ENCODE data around the gene OCSTAMP.

The OCSTAMP gene

DNA sequence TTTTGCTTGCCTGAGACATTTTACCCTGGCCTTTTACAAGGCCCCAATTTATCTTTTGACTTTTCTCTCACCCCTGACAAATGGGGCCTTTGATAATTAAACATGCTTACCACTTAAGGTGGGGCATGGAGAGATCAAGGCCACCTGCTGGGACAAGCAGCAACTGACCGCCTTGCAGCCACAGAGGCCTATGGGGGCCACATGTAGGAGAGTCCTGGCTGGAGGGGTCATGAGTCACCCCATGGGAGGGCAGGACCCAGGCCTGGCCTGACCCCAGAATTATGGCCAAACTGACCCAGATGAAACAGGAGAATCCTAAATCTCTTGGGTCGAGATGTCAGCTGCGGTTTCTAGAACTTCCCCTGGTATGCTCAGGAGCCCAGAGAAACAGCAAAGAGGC, 8.5 kb upstream of the OCSTAMP start:
- peaks cover 39% of the 10 kb centered on the region for H3K4me1 ChIP-seq (ENCODE audit: low read length)
- H3K27ac ChIP-seq (ENCODE audit: low read length) = no peak overlapping the region
- H3K4me2 ChIP-seq (ENCODE audit: low read depth, low read length) = no peak overlapping the region

DNA sequence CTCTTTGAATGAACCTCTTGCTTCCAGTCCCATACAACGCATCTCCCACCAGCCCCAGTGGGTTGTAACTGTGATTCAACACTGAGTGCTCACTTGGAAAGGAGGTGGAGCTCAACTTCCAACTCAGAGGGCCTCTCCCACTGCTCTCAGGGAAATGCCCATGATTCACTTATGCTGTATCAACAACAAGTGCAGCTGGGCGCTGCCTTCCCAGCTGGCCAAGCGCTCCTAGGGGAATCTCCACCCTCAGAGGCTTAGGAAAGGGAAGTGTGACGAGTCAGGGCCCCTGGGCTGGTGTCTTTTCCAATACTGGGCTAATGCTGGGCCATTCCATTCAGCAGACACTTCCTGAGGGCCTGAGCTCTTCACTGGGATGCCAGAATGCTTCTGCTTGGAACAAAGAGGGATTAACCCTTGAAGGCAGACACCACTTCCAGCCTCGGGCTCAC, 8.1 kb upstream of the OCSTAMP start:
- Histone ChIP-seq H3K9me3 (replicated peaks; ENCODE audit: insufficient read depth, low read length) (no peaks in the 10 kb centered on the region), H3K9me2 (replicated peaks; ENCODE audit: insufficient read depth, low read length) (no peaks in the 10 kb centered on the region), H3K36me3 (replicated peaks; ENCODE audit: insufficient read depth, low read length) (no peaks in the 10 kb centered on the region), H3K4me3 (ENCODE audit: low read length) (no peak overlapping the region), H3K9ac (ENCODE audit: low read length) (no peak overlapping the region), H3F3A (ENCODE audit: insufficient read depth, low read length) (peaks cover 26% of the 10 kb centered on the region), H3K27me3 (replicated peaks; ENCODE audit: insufficient read depth, low read length) (no peaks in the 10 kb centered on the region), H2AFZ (ENCODE audit: low read length) (no peak overlapping the region), H3K4me1 (ENCODE audit: low read length) (peaks cover 43% of the 10 kb centered on the region), H3K27ac (ENCODE audit: low read length) (no peak overlapping the region), H3K4me2 (ENCODE audit: low read depth, low read length) (no peak overlapping the region), H4K20me1 (ENCODE audit: insufficient read depth, low read length) (no peaks in the 10 kb centered on the region), H3K79me2 (ENCODE audit: low read length) (0 out of 2 replicates have a peak, but pooled peaks cover 4% of the 10 kb centered on the region)
- no peak for DNase-seq
- TF ChIP-seq EZH2phosphoT487 (IDR thresholded peaks at IDR 0.05; ENCODE audit: low read length) (no peak), EZH2 (optimal IDR thresholded peaks at IDR 0.05; ENCODE audit: low read depth, low read length) (no peak)
- TF ChIP-seq, protein P1, sequence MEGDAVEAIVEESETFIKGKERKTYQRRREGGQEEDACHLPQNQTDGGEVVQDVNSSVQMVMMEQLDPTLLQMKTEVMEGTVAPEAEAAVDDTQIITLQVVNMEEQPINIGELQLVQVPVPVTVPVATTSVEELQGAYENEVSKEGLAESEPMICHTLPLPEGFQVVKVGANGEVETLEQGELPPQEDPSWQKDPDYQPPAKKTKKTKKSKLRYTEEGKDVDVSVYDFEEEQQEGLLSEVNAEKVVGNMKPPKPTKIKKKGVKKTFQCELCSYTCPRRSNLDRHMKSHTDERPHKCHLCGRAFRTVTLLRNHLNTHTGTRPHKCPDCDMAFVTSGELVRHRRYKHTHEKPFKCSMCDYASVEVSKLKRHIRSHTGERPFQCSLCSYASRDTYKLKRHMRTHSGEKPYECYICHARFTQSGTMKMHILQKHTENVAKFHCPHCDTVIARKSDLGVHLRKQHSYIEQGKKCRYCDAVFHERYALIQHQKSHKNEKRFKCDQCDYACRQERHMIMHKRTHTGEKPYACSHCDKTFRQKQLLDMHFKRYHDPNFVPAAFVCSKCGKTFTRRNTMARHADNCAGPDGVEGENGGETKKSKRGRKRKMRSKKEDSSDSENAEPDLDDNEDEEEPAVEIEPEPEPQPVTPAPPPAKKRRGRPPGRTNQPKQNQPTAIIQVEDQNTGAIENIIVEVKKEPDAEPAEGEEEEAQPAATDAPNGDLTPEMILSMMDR (IDR thresholded peaks at IDR 0.05; ENCODE audit: low read length) = no peak

More for the DNA sequence above, 8.5 kb upstream of the OCSTAMP start:
- TF ChIP-seq, protein P1 (IDR thresholded peaks at IDR 0.05; ENCODE audit: low read length) = no peak
- TF ChIP-seq EZH2phosphoT487 (IDR thresholded peaks at IDR 0.05; ENCODE audit: low read length) (no peak), EZH2 (optimal IDR thresholded peaks at IDR 0.05; ENCODE audit: low read depth, low read length) (no peak)
- Histone ChIP-seq H3F3A (ENCODE audit: insufficient read depth, low read length) (peaks cover 21% of the 10 kb centered on the region), H4K20me1 (ENCODE audit: insufficient read depth, low read length) (no peaks in the 10 kb centered on the region), H3K9ac (ENCODE audit: low read length) (no peak overlapping the region), H3K79me2 (ENCODE audit: low read length) (0 out of 2 replicates have a peak, but pooled peaks cover 4% of the 10 kb centered on the region), H3K4me3 (ENCODE audit: low read length) (no peak overlapping the region), H2AFZ (ENCODE audit: low read length) (no peak overlapping the region), H3K27me3 (replicated peaks; ENCODE audit: insufficient read depth, low read length) (no peaks in the 10 kb centered on the region), H3K36me3 (replicated peaks; ENCODE audit: insufficient read depth, low read length) (no peaks in the 10 kb centered on the region), H3K9me2 (replicated peaks; ENCODE audit: insufficient read depth, low read length) (no peaks in the 10 kb centered on the region), H3K9me3 (replicated peaks; ENCODE audit: insufficient read depth, low read length) (no peaks in the 10 kb centered on the region)
- DNase-seq = no peak

DNA sequence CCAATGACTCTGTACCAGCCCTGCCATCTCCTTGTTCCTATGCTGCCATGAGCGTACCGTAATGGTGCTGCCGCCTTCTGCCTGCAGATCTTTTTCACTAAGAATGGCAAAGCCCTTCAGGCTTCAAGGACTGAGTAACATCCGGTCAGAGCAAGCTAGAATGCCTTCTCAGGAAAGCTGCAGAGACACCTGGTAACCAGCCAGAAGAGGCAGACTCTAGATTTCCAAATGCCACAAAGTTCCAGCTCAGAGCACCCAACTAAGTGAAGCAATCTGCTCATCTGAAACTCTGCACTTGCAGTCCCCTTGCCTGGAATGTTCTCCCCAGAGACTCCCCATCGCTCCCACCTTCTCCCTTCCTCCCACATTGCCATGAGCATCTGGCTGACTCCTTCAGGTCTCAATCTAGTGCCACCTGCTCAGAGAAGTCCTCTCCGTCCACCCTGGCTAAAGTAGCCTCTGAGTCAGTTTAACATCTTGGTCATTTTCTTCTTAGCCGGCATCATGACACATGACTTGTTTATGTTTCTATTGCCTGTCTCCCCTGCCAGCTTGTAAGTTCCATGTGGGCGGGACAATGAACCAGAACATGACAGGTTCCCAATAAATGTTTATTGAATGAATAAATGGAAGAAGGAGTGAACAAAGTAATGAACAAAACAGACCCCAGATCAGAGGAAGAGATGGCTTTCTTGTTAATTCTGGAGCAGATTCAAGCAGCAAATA, 6.9 kb upstream of the OCSTAMP start:
- Histone ChIP-seq H3K9me2 (replicated peaks; ENCODE audit: insufficient read depth, low read length) (no peaks in the 10 kb centered on the region), H3K27ac (ENCODE audit: low read length) (peak overlapping the region; percentile 16; the same call in 1 of the 2 replicates), H3K4me2 (ENCODE audit: low read depth, low read length) (no peak overlapping the region), H3K27me3 (replicated peaks; ENCODE audit: insufficient read depth, low read length) (no peaks in the 10 kb centered on the region), H4K20me1 (ENCODE audit: insufficient read depth, low read length) (no peaks in the 10 kb centered on the region), H3F3A (ENCODE audit: insufficient read depth, low read length) (peaks cover 37% of the 10 kb centered on the region), H3K79me2 (ENCODE audit: low read length) (0 out of 2 replicates have a peak, but pooled peaks cover 4% of the 10 kb centered on the region), H3K36me3 (replicated peaks; ENCODE audit: insufficient read depth, low read length) (no peaks in the 10 kb centered on the region), H2AFZ (ENCODE audit: low read length) (no peak overlapping the region), H3K4me3 (ENCODE audit: low read length) (no peak overlapping the region), H3K4me1 (ENCODE audit: low read length) (peaks cover 51% of the 10 kb centered on the region), H3K9me3 (replicated peaks; ENCODE audit: insufficient read depth, low read length) (no peaks in the 10 kb centered on the region), H3K9ac (ENCODE audit: low read length) (no peak overlapping the region)
- TF ChIP-seq, protein P1 (IDR thresholded peaks at IDR 0.05; ENCODE audit: low read length) = no peak
- TF ChIP-seq EZH2phosphoT487 (IDR thresholded peaks at IDR 0.05; ENCODE audit: low read length) (no peak), EZH2 (optimal IDR thresholded peaks at IDR 0.05; ENCODE audit: low read depth, low read length) (no peak)
- DNase-seq = no peak

Data from MM.1S (cell line).